ENCODE results near the gene EFCAB6. TPM values are rescaled to one million over a fixed set of nuclear protein-coding genes. Genes with fewer than 3 reads are reported as not detected.

The EFCAB6 gene
- polyA plus RNA-seq, 2 of the 4 experiments (the other 2 are of a cell fraction), result 0.46 to 1.2 TPM

DNA sequence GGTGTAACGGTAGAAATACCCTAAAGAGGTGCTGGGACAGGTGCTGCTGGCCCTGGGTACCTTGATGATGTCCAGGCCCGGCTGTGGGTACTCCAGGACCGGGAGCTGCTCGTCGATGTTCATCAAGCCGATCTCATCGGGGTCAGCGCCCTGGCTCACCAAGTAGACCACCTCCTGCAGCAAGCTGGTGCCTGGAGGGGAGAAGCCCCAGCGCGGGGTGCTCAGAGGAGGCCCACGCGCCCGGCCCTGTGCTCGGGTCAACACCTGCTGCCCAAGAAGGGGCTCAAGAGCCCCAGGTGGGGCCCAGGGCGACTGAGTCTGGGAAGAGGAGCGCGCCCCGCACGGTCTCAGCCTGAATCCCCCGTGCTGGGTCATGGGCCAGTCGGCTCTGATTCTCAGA is 29.6 kb upstream of the EFCAB6 start:
- no peak overlapping the region for H3K4me2 ChIP-seq
- H3K27ac ChIP-seq, result no peak overlapping the region
- DNase-seq (ENCODE audit: low read depth in 1 of 2, low spot score in 1 of 2) (no peak), ATAC-seq (no peak), FAIRE-seq (no peak)
- H3K4me3 ChIP-seq, result no peak overlapping the region
- ChIA-PET CTCF (interaction anchor here (0.6 to 1.7 kb wide), 4 partner anchors 9 to 785 kb away, joined by 3 read pairs; no protein-coding TSS in a partner anchor), POLR2A (no interaction called here)
- 30% methylated on average over 2 of the region's 21 CpGs for WGBS (ENCODE audit: missing lambda C conversion rate)
- H3K4me1 ChIP-seq, result no peaks in the 10 kb centered on the region
- no peak for TF ChIP-seq EP300 (IDR thresholded peaks at IDR 0.05)
- TF ChIP-seq FOSL2 (IDR thresholded peaks at IDR 0.05), result no peak
- TF ChIP-seq FOSL2 (CRISPR knock-in tag; IDR thresholded peaks at IDR 0.05), result no peak
- TF ChIP-seq RAD21 (conservative IDR thresholded peaks at IDR 0.05 in 1 of 2, IDR thresholded peaks at IDR 0.05 in 1 of 2), result no peak
- no peak for TF ChIP-seq SMC3 (IDR thresholded peaks at IDR 0.05)
- TF ChIP-seq KDM5A (IDR thresholded peaks at IDR 0.05), result no peak
- no peak for TF ChIP-seq HEYL (CRISPR knock-in tag; IDR thresholded peaks at IDR 0.05)
- TF ChIP-seq ZNF302 (CRISPR knock-in tag; IDR thresholded peaks at IDR 0.05), result no peak
- no peak for TF ChIP-seq JUNB (IDR thresholded peaks at IDR 0.05)
- TF ChIP-seq NFE2L2 (conservative IDR thresholded peaks at IDR 0.05; ENCODE audit: low read length), result no peak
- TF ChIP-seq BHLHE40 (IDR thresholded peaks at IDR 0.05; ENCODE audit: low read depth, low read length), result no peak
- no peak for TF ChIP-seq EHMT2 (IDR thresholded peaks at IDR 0.05; ENCODE audit: low read depth)
- no peak for TF ChIP-seq MAFK (IDR thresholded peaks at IDR 0.05; ENCODE audit: partially characterized antibody)
- TF ChIP-seq RFX5 (IDR thresholded peaks at IDR 0.05), result no peak
- no peak for TF ChIP-seq CBX2 (IDR thresholded peaks at IDR 0.05; ENCODE audit: borderline replicate concordance, low read depth)
- no peak for TF ChIP-seq FOXS1 (CRISPR knock-in tag; IDR thresholded peaks at IDR 0.05)
- TF ChIP-seq, protein P1, sequence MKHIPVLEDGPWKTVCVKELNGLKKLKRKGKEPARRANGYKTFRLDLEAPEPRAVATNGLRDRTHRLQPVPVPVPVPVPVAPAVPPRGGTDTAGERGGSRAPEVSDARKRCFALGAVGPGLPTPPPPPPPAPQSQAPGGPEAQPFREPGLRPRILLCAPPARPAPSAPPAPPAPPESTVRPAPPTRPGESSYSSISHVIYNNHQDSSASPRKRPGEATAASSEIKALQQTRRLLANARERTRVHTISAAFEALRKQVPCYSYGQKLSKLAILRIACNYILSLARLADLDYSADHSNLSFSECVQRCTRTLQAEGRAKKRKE (CRISPR knock-in tag; IDR thresholded peaks at IDR 0.05; ENCODE audit: low read depth), result no peak
- TF ChIP-seq POLR2A (IDR thresholded peaks at IDR 0.05; ENCODE audit: low read length), result no peak
- TF ChIP-seq EHF (CRISPR knock-in tag; IDR thresholded peaks at IDR 0.05), result no peak
- TF ChIP-seq ZFP36 (IDR thresholded peaks at IDR 0.05; ENCODE audit: borderline replicate concordance, partially characterized antibody), result no peak
- H3K9me3 ChIP-seq, result no peaks in the 10 kb centered on the region

DNA sequence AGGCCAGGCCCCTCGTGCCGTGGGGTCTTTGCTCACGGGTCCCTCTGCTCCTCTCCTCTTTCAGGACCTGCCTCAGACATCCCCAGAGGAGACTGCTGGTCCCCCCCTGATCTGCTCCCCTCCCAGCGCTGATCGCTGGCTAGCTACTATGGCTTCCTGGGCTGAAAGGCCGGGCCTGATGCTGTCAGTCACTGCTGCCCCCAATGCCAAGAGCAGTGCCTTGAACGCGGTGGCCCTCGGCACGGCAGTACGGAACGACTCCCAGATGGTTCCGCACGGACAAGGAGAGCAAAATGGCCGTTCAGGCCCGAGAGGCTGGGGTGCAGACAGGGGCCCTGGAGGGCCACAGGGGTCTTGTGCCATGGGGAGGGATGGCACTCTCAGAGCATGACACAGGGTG is 28.7 kb upstream of the EFCAB6 start:
- no peak overlapping the region for H3K27ac ChIP-seq
- FAIRE-seq, result no peak
- CTCF ChIA-PET, result interaction anchor here (1.5 to 1.7 kb wide), 2 partner anchors 15 to 786 kb away, joined by 3 read pairs; no protein-coding TSS in a partner anchor
- H3K9me3 ChIP-seq, result no peaks in the 10 kb centered on the region
- WGBS (ENCODE audit: missing lambda C conversion rate), result no CpG with 5 or more reads among the region's 16 CpGs
- POLR2A ChIA-PET, result no interaction called here
- H3K4me3 ChIP-seq, result no peak overlapping the region
- no peak for DNase-seq (ENCODE audit: low read depth in 1 of 2, low spot score in 1 of 2)
- H3K4me1 ChIP-seq, result no peaks in the 10 kb centered on the region
- H3K4me2 ChIP-seq, result no peak overlapping the region
- TF ChIP-seq HEYL (CRISPR knock-in tag; IDR thresholded peaks at IDR 0.05) (no peak), HDAC2 (IDR thresholded peaks at IDR 0.05) (no peak), SREBF2 (IDR thresholded peaks at IDR 0.05) (no peak), RFX5 (IDR thresholded peaks at IDR 0.05) (no peak), RAD21 (conservative IDR thresholded peaks at IDR 0.05 in 1 of 2, IDR thresholded peaks at IDR 0.05 in 1 of 2) (no peak), PHF8 (IDR thresholded peaks at IDR 0.05; ENCODE audit: borderline replicate concordance, low read depth) (no peak), HOXA7 (CRISPR knock-in tag; IDR thresholded peaks at IDR 0.05) (no peak), NPAS2 (CRISPR knock-in tag; IDR thresholded peaks at IDR 0.05; ENCODE audit: borderline replicate concordance) (no peak), HOXB5 (CRISPR knock-in tag; IDR thresholded peaks at IDR 0.05) (no peak), CBX2 (IDR thresholded peaks at IDR 0.05; ENCODE audit: borderline replicate concordance, low read depth) (no peak), KDM5A (IDR thresholded peaks at IDR 0.05) (no peak), FOXS1 (CRISPR knock-in tag; IDR thresholded peaks at IDR 0.05) (no peak)
- TF ChIP-seq, protein P2, sequence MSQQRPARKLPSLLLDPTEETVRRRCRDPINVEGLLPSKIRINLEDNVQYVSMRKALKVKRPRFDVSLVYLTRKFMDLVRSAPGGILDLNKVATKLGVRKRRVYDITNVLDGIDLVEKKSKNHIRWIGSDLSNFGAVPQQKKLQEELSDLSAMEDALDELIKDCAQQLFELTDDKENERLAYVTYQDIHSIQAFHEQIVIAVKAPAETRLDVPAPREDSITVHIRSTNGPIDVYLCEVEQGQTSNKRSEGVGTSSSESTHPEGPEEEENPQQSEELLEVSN (IDR thresholded peaks at IDR 0.05; ENCODE audit: borderline replicate concordance, low read depth), result no peak
- ATAC-seq, result no peak
